ENCODE results near the gene TRPM4. TPM values are rescaled to one million over a fixed set of nuclear protein-coding genes. Genes with fewer than 3 reads are reported as not detected.
A peak's percentile ranks its signal among the peaks of the same experiment; 100 is the strongest.

Gene TRPM4
- total RNA-seq = 10 to 100 TPM; 19.9 to 38.8 (median 27.9) TPM

GRCh38 chr19:49157445-49158224, at the start of gene TRPM4:
TRPM4 (plus strand) TSS chr19:49157792; CDS start chr19:49157867, 75 bp downstream.
- intact Hi-C loops (cut with DNase I) = no loop called here

GRCh38 chr19:49109051-49109450, 48.5 kb upstream of the TRPM4 start:
- no peaks in the 10 kb centered on the region for H3K9me3 ChIP-seq
- 70% methylated on average over 5 of the region's 5 CpGs for WGBS
- TF ChIP-seq POLR2AphosphoS5 (IDR thresholded peaks at IDR 0.05) (no peak), EP300 (IDR thresholded peaks at IDR 0.05) (no peak), POLR2A (IDR thresholded peaks at IDR 0.05; ENCODE audit: low read depth) (no peak), CTCF (IDR thresholded peaks at IDR 0.05) (no peak)
- intact Hi-C loops (cut with DNase I) = no loop called here
- DNase-seq (ENCODE audit: extremely low spot score) = no peak
- H3K27me3 ChIP-seq = no peaks in the 10 kb centered on the region
- no peak overlapping the region for H3K27ac ChIP-seq (replicated peaks in 1 of 4)
- H3K4me1 ChIP-seq = peaks cover 18 to 33% (median 20%) of the 10 kb centered on the region in 4 donors
- H3K4me3 ChIP-seq = no peak overlapping the region
- peaks cover 47 to 52% (median 52%) of the 10 kb centered on the region in 4 donors for H3K36me3 ChIP-seq

More at GRCh38 chr19:49157445-49158224, at the start of gene TRPM4:
- Histone ChIP-seq H3K36me3 (peaks cover 0 to 12% (median 6%) of the 10 kb centered on the region in 4 donors), H3K9me3 (no peaks in the 10 kb centered on the region), H3K27ac (replicated peaks in 1 of 4) (peak within 1 kb of the TSS; percentile 85 to 94 (median 88)), H3K4me1 (peaks cover 17 to 40% (median 29%) of the 10 kb centered on the region in 4 donors), H3K4me3 (peak within 1 kb of the TSS; percentile 88 to 94 (median 92)), H3K27me3 (no peaks in the 10 kb centered on the region)
- WGBS = under 1% methylated on average over 15 of the region's 41 CpGs
- DNase-seq (ENCODE audit: extremely low spot score) = no peak
- TF ChIP-seq POLR2A (IDR thresholded peaks at IDR 0.05; ENCODE audit: low read depth) = peak; percentile 71
- no peak for TF ChIP-seq CTCF (IDR thresholded peaks at IDR 0.05)
- no peak for TF ChIP-seq EP300 (IDR thresholded peaks at IDR 0.05)
- TF ChIP-seq POLR2AphosphoS5 (IDR thresholded peaks at IDR 0.05) = peak; percentile 92 to 93

- intact Hi-C loops (cut with DNase I) = loop anchor here (5.0 kb wide), 1 partner anchor 38 kb away; no protein-coding TSS in a partner anchor
- H3K27me3 ChIP-seq = no peaks in the 10 kb centered on the region
- 78% methylated on average over 8 of the region's 8 CpGs for WGBS
- no peak for TF ChIP-seq EP300 (IDR thresholded peaks at IDR 0.05)
- TF ChIP-seq POLR2A (IDR thresholded peaks at IDR 0.05; ENCODE audit: low read depth) = no peak
- TF ChIP-seq POLR2AphosphoS5 (IDR thresholded peaks at IDR 0.05) = no peak
- no peak for TF ChIP-seq CTCF (IDR thresholded peaks at IDR 0.05)
- H3K9me3 ChIP-seq = no peaks in the 10 kb centered on the region
- no peak for DNase-seq (ENCODE audit: extremely low spot score)
- H3K4me3 ChIP-seq = no peak overlapping the region
- H3K36me3 ChIP-seq = peaks cover 40 to 46% (median 45%) of the 10 kb centered on the region in 4 donors
- H3K27ac ChIP-seq (replicated peaks in 1 of 4) = no peak overlapping the region
- H3K4me1 ChIP-seq = peaks cover 19 to 40% (median 21%) of the 10 kb centered on the region in 4 donors
These were observed 47.9 kb upstream of the TRPM4 start for GRCh38 chr19:49109569-49110233.

GRCh38 chr19:49110567-49110966, 47.0 kb upstream of the TRPM4 start:
- DNase-seq (ENCODE audit: extremely low spot score) = no peak
- Histone ChIP-seq H3K36me3 (peaks cover 31 to 37% (median 36%) of the 10 kb centered on the region in 4 donors), H3K27ac (replicated peaks in 1 of 4) (no peak overlapping the region), H3K4me1 (peaks cover 23 to 47% (median 28%) of the 10 kb centered on the region in 4 donors), H3K4me3 (no peak overlapping the region), H3K27me3 (no peaks in the 10 kb centered on the region), H3K9me3 (no peaks in the 10 kb centered on the region)
- TF ChIP-seq EP300 (IDR thresholded peaks at IDR 0.05) (no peak), POLR2A (IDR thresholded peaks at IDR 0.05; ENCODE audit: low read depth) (no peak), CTCF (IDR thresholded peaks at IDR 0.05) (no peak), POLR2AphosphoS5 (IDR thresholded peaks at IDR 0.05) (no peak)
- 35% methylated on average over 3 of the region's 3 CpGs for WGBS
- intact Hi-C loops (cut with DNase I) = loop anchor here (5.0 kb wide), 1 partner anchor 37 kb away; no protein-coding TSS in a partner anchor
